ENCODE results near the gene LMOD3. TPM values are rescaled to one million over a fixed set of nuclear protein-coding genes. Genes with fewer than 3 reads are reported as not detected.
A peak's percentile ranks its signal among the peaks of the same experiment; 100 is the strongest.

The LMOD3 gene
- polyA plus RNA-seq, 3 donors = not detected

DNA sequence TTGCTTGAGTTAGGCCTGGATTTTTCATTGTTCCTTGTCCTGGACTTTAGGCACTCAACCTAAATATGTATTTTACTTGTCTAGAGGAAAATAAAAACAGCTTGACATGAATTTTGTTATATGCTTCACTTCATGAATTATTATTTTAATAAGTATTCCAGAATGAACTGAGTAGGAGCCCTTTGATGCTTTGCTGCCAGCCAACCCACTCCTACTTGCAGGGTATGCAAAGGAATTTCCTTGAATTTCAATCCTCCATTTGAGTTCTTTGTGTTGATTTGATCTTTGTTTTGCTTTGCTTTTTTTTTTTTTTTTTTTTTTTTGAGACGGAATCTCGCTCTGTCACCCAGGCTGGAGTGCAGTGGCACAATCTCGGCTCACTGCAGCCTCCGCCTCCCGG is 26.1 kb downstream of the LMOD3 start:
- no peak overlapping the region for H3K4me3 Mint-ChIP-seq
- H3K79me2 ChIP-seq (ENCODE audit: insufficient read depth, low read length) = peaks cover 91% of the 10 kb centered on the region
- H3K4me2 ChIP-seq (replicated peaks; ENCODE audit: extremely low read depth, low read length, poor library complexity, severe bottlenecking) = peak overlapping the region; percentile 43

DNA sequence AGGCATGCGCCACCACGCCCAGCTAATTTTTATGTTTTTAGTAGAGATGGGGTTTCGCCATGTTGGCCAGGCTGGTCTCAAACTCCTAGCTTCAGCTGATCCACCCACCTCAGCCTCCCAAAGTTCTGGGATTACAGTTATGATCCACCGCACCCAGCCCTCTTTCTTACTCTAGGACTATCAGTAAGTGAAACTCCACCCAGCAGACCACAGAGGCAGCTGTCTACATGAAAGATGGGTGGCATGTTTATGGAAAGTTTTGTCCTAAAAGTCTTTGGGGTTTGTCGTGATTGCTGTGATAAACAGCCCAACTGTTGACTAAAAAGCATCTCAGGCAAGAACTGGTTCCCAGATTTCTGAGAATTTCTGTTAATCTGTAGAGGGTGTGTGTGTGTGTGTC is 26.8 kb downstream of the LMOD3 start:
- Histone ChIP-seq H3K36me3 (replicated peaks in 1 of 2; ENCODE audit: control insufficient read depth in 1 of 2, insufficient read depth in 2 of 2, low read length in 2 of 2) (peaks cover 0 to 17% of the 10 kb centered on the region in 2 donors), H3K4me1 (ENCODE audit: control insufficient read depth in 1 of 2, insufficient read depth in 2 of 2, low read length in 2 of 2) (peaks cover 83 to 93% of the 10 kb centered on the region in 2 donors), H3K4me3 (replicated peaks in 1 of 3; ENCODE audit: low read depth in 2 of 3, low read length in 3 of 3) (peak overlapping the region in 1 of 3 experiments; percentile 23), H3K27me3 (ENCODE audit: control insufficient read depth in 2 of 2, insufficient read depth in 2 of 2, low read length in 2 of 2) (no peaks in the 10 kb centered on the region), H3K4me2 (replicated peaks; ENCODE audit: extremely low read depth, low read length, poor library complexity, severe bottlenecking) (peak overlapping the region; percentile 69), H2AFZ (ENCODE audit: insufficient read depth, low read depth, low read length, poor library complexity, severe bottlenecking) (no peak overlapping the region), H4K20me1 (ENCODE audit: insufficient read depth, low read length) (peaks cover 84% of the 10 kb centered on the region), H3K79me2 (ENCODE audit: insufficient read depth, low read length) (peaks cover 91% of the 10 kb centered on the region), H3K9me3 (replicated peaks in 1 of 2; ENCODE audit: control insufficient read depth in 1 of 2, insufficient read depth in 1 of 2, low read length in 2 of 2) (no peaks in the 10 kb centered on the region), H3K27ac (ENCODE audit: low read depth in 1 of 2, low read length in 2 of 2) (peak overlapping the region; percentile 41 to 82), H3K9ac (ENCODE audit: insufficient read depth, low read length, poor library complexity, severe bottlenecking) (no peak overlapping the region)
- H3K4me1 Mint-ChIP-seq = peaks cover 82% of the 10 kb centered on the region
- H3K27me3 Mint-ChIP-seq (ENCODE audit: low read depth in 3 of 3) = peaks cover 0 to 3% (median 0%) of the 10 kb centered on the region in 3 donors
- no peaks in the 10 kb centered on the region for H3K9me3 Mint-ChIP-seq
- 0% methylated on average over 1 of the region's 5 CpGs for WGBS (ENCODE audit: insufficient coverage)
- intact Hi-C loops (cut with micrococcal nuclease) = no loop called here
- TF ChIP-seq, protein P1, sequence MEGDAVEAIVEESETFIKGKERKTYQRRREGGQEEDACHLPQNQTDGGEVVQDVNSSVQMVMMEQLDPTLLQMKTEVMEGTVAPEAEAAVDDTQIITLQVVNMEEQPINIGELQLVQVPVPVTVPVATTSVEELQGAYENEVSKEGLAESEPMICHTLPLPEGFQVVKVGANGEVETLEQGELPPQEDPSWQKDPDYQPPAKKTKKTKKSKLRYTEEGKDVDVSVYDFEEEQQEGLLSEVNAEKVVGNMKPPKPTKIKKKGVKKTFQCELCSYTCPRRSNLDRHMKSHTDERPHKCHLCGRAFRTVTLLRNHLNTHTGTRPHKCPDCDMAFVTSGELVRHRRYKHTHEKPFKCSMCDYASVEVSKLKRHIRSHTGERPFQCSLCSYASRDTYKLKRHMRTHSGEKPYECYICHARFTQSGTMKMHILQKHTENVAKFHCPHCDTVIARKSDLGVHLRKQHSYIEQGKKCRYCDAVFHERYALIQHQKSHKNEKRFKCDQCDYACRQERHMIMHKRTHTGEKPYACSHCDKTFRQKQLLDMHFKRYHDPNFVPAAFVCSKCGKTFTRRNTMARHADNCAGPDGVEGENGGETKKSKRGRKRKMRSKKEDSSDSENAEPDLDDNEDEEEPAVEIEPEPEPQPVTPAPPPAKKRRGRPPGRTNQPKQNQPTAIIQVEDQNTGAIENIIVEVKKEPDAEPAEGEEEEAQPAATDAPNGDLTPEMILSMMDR (IDR thresholded peaks at IDR 0.05) = no peak
- peak overlapping the region; percentile 84 to 93 (median 91) for H3K27ac Mint-ChIP-seq
- DNase-seq = no peak
- peaks cover 18 to 28% of the 10 kb centered on the region in 2 donors for H3K36me3 Mint-ChIP-seq
- H3K4me3 Mint-ChIP-seq = peak overlapping the region in 1 of 2 donors; percentile 57

More for the DNA sequence above, 26.1 kb downstream of the LMOD3 start:
- Mint-ChIP-seq H3K4me1 (peaks cover 79% of the 10 kb centered on the region), H3K9me3 (no peaks in the 10 kb centered on the region), H3K36me3 (peaks cover 16 to 25% of the 10 kb centered on the region in 2 donors), H3K27ac (peak overlapping the region in 5 of 7 donors; percentile 21 to 92 (median 84)), H3K27me3 (ENCODE audit: low read depth in 3 of 3) (peaks cover 0 to 3% (median 0%) of the 10 kb centered on the region in 3 donors)
- Histone ChIP-seq H3K4me1 (ENCODE audit: control insufficient read depth in 1 of 2, insufficient read depth in 2 of 2, low read length in 2 of 2) (peaks cover 77 to 87% of the 10 kb centered on the region in 2 donors), H3K27ac (ENCODE audit: low read depth in 1 of 2, low read length in 2 of 2) (peak overlapping the region in 1 of 2 donors; percentile 82), H3K9me3 (replicated peaks in 1 of 2; ENCODE audit: control insufficient read depth in 1 of 2, insufficient read depth in 1 of 2, low read length in 2 of 2) (no peaks in the 10 kb centered on the region), H2AFZ (ENCODE audit: insufficient read depth, low read depth, low read length, poor library complexity, severe bottlenecking) (no peak overlapping the region), H3K9ac (ENCODE audit: insufficient read depth, low read length, poor library complexity, severe bottlenecking) (no peak overlapping the region), H3K27me3 (ENCODE audit: control insufficient read depth in 2 of 2, insufficient read depth in 2 of 2, low read length in 2 of 2) (no peaks in the 10 kb centered on the region), H3K36me3 (replicated peaks in 1 of 2; ENCODE audit: control insufficient read depth in 1 of 2, insufficient read depth in 2 of 2, low read length in 2 of 2) (peaks cover 2 to 19% of the 10 kb centered on the region in 2 donors), H3K4me3 (replicated peaks in 1 of 3; ENCODE audit: low read depth in 2 of 3, low read length in 3 of 3) (no peak overlapping the region), H4K20me1 (ENCODE audit: insufficient read depth, low read length) (peaks cover 84% of the 10 kb centered on the region)
- no peak for DNase-seq
- no CpG with 5 or more reads among the region's 5 CpGs for WGBS (ENCODE audit: insufficient coverage)
- TF ChIP-seq, protein P1 (IDR thresholded peaks at IDR 0.05) = no peak
- intact Hi-C loops (cut with micrococcal nuclease) = no loop called here
